C4-2B (cell line): ENCODE results near the gene AEBP1.

Experiments
- H3K27ac ChIP-seq: fragments of 450-650 bp; 2 replicates; pipeline ENCODE4 v1.5.1; 2017
- ZFX ChIP-seq: fragments of 450-650 bp; IDR thresholded peaks from 2 replicates; pipeline ENCODE4 v1.6.1; 2017
- TF ChIP-seq, protein P1 (sequence below): fragments of 450-650 bp; conservative IDR thresholded peaks from 2 replicates; pipeline ENCODE4 v1.5.1; 2017; ENCODE audit warnings: mild to moderate bottlenecking

Gene AEBP1

GRCh38 chr7:44150966-44151941 is 47.1 kb downstream of the AEBP1 start:
- no peak overlapping the region for H3K27ac ChIP-seq
- TF ChIP-seq, protein P1, sequence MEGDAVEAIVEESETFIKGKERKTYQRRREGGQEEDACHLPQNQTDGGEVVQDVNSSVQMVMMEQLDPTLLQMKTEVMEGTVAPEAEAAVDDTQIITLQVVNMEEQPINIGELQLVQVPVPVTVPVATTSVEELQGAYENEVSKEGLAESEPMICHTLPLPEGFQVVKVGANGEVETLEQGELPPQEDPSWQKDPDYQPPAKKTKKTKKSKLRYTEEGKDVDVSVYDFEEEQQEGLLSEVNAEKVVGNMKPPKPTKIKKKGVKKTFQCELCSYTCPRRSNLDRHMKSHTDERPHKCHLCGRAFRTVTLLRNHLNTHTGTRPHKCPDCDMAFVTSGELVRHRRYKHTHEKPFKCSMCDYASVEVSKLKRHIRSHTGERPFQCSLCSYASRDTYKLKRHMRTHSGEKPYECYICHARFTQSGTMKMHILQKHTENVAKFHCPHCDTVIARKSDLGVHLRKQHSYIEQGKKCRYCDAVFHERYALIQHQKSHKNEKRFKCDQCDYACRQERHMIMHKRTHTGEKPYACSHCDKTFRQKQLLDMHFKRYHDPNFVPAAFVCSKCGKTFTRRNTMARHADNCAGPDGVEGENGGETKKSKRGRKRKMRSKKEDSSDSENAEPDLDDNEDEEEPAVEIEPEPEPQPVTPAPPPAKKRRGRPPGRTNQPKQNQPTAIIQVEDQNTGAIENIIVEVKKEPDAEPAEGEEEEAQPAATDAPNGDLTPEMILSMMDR: no peak
- no peak for TF ChIP-seq ZFX

DNA sequence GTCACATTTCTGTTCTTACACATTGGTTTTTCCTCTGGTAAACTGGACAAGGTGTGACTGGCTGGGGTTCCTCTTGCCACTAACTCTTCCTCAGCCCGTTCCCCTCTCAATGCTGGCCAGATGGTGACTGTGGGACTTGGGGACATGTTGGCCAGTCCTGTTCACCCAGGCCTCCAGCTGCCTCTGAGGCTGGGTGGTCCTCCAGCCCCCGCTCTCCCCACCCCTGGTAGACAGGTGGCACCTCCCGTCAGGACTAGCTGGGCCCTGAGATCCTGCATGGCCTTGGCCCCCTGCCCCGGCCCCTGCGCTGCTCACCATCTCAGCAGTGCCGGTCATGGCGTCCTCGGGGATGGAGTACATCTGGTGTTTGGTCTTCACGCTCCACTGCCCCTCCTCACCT is 47.8 kb downstream of the AEBP1 start:
- TF ChIP-seq ZFX: no peak
- TF ChIP-seq, protein P1: no peak
- H3K27ac ChIP-seq: no peak overlapping the region

DNA sequence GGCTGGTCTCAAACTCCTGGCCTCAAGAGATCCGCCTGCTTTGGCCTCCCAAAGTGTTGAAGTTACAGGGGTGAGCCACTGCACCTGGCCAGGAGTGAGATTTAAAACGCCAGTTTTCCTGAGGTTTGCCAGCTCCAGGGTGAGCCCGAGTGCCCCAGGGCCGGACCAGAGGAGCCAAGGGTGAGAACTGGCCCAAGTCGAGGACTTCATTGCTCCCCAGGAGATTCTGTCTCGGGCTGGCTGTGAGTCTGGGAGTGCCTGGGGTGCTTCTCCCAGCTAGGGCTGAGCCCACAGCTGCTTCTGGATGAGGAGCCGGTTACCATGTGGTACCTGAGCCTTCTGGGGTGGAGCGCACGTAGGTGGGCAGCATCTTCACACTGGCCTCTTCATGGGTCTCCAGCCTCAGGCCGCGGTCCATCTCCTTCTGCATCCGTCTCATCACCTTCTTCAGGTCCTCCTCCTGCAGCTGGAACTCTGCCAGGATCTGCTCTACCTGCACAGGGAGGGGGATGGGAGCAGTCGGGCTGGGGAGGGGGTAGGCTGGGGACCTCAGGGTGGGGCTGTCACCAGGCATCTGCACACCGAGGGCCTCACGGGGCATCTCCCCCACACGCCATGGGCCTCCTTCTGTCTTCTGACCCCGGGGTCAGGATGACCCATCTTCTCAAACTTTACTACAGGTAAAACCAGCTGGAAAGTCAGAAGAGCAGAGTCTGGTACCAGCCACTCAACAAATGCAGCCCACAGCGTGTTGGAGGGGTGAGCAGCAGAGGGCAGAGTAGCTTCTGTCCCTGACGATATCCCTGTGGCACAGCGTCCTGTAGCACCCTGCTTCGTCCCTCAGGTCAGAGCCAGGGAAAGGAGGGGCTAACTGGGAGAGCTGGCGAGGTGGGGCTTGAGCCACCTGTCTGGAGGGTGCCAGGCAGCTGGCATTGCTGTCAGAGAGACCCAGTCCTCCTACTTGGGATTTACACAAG is 49.1 kb downstream of the AEBP1 start:
- no peak overlapping the region for H3K27ac ChIP-seq
- TF ChIP-seq ZFX: no peak
- TF ChIP-seq, protein P1: no peak

DNA sequence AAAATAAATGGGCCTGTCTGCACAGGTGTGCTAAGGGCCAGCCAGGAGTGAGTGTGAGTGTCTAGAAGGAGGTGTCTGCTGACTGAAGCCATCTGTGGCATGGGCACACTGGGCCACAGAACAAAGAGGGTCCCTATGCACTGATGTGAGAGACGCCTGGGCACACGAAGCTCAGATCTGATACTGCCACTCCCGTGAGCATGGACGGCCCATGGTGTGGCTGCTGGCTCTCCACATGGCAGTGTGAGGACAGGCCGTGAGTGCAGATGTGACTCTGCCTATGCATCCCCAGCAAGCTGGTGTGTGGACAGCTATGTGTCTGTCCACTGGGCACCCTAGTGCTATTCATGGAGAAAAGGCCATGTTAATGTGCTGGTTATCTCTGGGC is 49.8 kb downstream of the AEBP1 start:
- no peak overlapping the region for H3K27ac ChIP-seq
- TF ChIP-seq, protein P1: no peak
- TF ChIP-seq ZFX: no peak

DNA sequence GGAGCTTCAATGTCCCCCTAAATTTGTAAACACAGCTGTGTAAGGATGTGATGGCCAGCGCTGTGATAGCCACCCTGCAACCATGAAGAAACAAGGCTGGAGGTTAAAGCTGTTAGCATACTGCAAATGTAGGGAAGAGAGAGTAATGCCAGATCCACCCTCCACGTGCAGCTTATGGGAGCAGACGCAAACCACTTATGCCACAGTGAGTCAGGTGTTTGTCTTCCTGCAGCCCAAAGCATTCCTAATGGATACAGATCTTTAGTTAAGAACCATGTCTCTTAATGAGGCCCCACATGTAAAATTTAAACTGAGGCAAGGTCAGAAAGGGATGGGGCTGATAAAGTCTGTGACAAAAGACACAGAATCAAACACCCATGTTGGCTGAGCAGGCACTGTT is 50.6 kb downstream of the AEBP1 start:
- no peak for TF ChIP-seq ZFX
- TF ChIP-seq, protein P1: no peak

DNA sequence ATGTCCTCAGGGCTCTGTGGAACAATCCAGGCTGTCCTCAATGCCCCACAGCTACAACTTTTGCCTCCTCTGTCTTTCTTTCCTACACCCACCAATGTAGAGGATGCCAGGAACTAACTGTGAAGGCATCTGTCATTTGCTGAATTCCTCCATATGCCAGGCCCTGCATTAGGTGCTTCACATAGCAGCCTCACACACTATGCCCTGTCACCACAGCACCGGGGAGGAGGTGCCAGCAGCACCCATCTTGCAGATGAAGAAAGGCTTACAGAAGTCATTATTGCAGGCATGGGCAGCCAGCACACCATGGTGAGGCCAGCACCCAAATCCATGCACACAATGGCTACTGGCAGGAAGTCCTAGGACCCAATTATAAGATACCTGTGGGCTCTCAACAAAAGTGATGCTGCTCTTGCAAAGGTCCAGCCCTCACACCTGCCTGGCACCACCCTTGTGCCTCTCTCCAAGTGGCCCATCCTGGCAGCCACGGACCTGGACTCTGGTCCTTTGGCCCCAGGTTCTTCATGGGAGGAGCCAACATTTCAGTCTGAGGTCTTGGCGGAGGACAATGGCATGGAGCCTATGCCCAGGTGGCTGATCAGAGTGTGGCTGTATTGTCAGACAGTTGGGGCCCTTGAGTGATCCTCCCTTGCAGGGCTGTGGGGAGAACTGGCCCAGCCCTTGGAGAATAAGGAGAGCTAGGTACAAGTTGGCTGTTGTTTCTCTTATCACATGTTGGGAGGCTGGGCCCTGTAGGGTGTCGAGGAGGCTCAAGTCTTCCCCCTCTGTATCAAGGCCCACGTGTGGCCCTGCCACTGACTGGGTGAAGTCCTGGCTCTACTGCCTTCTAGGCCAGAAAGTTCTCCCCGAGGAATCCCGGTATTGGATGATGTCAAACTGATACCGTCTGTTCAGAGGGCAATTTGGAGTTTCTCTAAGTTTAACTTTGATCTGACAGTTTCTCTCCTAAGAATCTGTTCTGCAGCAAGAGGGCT is 51.3 kb downstream of the AEBP1 start:
- TF ChIP-seq, protein P1: no peak
- no peak for TF ChIP-seq ZFX
- no peak overlapping the region for H3K27ac ChIP-seq

More for the DNA sequence above, 50.6 kb downstream of the AEBP1 start:
- H3K27ac ChIP-seq: no peak overlapping the region
